HG02870 (cell line): Measurements from ENCODE around the gene LHFPL3.
"Not testable (repeated sequence)": the region's sequence is repeated elsewhere in the genome, so short reads cannot be mapped to it uniquely, and the experiment has no call there.

Source experiments
- ATAC-seq: cut with Tn5 transposase; IDR thresholded peaks from one replicate; pipeline ENCODE4 v1.9.1; 2021; ENCODE audit warnings: mild to moderate bottlenecking, moderate library complexity; ENCODE audit not compliant: unreplicated experiment

LHFPL3 gene

DNA sequence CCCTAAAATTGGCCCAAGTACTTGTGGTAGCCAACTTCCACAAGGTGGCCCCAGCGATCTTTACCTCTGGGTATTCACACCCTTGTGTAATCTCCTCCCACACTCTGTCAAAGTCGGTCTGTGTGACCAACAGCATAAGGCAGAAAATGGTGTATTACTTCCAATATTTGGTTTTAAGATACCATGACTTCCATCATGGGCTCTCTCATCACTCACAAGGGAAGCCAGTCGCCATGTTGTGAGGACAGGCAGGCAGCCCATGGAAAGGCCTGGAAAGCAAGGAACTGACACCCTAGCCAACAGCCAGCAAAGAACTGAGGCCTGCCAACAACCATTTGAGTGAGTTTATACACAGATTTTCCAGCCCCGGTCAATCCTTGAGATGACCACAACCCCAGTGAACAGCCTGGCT, 594.6 kb downstream of the LHFPL3 start:
- ATAC-seq, result peak; percentile 94

DNA sequence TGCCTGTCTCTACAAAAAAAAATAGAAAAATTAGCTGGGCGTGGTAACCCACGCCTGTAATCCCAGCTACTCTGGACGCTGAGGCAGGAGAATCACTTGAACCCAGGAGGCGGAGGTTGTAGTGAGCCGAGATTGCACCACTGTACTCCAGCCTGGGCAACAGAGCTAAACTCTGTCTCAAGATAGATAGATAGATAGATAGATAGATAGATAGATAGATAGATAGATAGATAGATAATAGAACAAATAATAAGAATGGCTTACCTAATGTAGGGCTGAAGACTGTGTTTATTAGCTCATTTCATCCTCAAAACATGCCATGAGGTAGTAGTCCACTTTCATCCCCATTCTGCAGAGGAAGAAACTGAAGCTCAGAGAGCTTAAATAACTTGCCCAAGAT, 597.8 kb downstream of the LHFPL3 start:
- not testable (repeated sequence) for ATAC-seq

DNA sequence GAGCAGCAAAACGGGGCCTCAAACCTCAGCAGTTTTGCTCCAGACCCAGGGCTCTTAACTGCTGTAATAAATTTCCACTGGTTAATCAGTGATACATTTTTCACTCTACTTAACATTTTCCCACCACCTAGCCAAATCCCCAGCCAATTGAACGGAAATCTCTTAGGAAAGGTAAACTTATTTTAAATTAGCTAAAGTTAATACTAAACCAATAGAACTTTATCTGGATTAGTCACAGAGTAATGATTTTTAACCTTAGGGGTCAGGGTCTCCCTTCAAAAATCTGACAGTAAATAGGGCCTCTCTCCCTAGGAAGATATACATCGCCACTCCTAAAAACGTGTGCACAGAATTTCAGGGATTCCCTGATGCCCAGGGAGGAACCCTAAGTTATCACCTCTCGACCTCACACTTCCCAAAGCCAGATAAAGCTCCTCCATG, 598.2 kb downstream of the LHFPL3 start:
- no peak for ATAC-seq

DNA sequence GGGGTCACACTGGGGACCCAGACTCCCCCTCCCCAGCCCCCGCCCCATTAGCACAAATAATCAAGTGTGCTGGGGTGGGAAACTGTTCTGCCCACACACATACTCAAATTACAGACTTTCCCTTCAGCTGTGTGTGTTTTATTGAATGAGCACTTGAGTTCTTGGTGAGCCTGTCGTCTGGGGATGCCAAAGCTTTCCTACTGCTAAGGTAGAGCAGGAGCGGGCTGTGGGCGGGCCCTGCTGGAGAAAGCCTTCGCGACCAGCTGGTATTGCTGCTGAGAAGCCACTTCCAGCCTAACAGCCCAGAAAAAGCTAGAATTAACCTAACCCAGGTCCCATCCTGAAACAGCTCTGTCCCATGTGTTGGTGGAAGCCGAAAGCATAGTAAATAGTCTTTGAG, 598.7 kb downstream of the LHFPL3 start:
- no peak for ATAC-seq

DNA sequence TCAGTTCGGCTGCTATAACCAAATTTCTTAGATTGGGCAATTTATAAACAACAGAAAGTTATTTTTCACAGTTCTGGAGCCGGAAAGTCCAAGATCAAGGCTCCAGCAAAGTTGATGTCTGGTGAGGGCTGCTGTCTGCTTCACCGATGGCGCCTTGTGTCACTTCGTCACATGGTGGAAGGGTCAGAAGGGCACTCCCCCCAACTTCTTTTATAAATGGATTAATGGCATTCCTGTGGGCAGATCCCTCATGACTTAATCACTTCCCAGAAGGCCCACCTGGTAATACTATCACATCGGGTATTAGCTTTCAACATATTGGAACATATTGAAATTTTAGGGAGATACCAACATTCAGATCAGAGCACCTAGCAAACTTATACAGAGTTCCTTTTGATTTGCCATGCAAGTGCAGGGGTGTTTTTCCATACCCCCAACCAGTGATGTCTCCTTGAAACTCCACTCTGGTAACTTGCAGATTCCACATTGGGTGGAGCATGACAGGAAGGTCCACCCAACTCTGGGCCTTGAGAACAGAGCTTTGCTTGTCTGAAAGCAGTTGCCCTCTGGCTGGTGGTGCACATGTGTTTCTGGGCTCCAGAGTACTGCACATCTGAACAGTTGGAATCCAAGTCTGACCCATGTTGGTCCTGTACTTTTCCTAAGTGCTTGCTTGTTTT, 600.5 kb downstream of the LHFPL3 start:
- no peak for ATAC-seq

DNA sequence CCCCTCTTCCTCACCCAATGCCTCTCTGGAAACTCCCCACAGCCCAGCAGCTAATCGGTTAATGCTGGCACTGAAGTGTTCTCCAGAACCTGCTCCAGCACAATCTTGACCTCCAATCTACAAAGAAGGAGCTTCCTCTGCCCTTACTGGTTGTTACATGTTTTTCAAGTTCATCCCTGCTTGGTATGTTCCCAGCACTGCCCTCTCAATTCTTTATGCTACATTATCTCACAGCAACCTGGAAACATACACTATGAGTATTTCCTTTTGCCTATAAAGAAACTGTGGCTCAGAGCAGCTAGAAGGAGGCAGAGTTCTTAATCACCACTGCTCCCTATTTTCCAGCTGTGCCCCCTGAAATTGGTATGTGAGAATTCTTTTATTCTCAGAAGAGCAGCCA, 601.5 kb downstream of the LHFPL3 start:
- no peak for ATAC-seq

DNA sequence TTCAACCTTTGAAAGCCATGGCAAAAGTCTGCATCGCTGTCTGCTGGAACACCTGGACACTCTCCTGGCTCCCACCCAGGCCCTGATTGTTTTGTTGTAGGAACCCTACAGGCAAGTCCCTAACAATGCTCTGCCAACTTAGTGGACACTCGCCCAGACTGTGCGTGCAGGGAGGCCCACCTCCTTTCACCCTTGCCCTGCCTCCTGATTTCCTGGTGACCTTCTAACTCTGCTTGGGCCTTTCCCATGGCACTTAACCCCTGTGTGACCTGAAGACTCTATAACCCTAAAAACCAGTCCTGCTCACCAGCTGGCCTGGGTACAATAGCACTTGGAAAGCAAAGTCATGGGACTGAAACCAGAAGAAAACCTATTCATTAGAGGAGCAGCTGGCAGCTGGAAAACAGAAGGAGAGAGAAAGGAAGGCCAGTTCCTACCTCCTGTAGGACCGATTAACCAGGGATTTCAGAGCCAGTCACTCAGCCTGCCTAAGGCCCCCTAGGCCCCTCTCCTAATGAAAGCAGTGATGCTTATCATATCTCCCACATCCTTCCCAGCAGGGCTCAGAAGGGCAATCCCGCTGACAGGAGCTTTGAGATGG, 602.9 kb downstream of the LHFPL3 start:
- ATAC-seq, result no peak

DNA sequence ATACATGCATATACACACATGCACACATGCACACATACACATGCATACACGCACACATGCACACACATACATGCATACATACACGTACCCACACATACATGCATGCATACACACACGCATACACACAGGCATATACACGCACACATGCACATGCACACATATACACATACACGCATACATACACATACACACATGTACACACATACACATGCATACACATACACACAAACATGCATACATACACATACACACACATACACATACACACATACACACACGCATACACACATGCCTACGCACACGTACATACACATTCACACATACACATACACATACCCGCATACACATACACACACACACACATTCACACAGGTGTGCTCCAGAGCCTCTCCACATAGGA, 604.6 kb downstream of the LHFPL3 start:
- no peak for ATAC-seq

DNA sequence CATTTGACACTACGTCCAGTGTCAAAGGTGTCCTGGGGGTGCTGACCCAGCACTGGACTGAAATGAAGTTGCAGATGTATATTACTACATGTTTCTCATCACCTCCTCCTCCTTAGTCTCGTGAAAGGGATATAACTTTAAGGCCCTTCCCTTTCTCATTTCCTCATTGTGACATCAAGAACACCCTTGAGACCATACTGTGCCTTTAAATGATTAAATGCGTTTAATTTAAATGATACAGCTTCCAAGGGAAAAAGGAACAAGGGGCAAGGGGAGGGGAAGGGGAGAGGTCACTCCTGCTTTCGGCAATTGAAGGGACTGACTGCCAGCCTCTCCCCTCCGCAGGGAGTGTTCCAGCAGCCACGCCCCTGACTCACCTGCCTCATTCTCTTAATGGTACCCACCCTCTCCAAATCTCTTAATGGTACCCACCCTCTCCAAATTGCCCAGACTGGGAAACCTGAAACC, 605.2 kb downstream of the LHFPL3 start:
- ATAC-seq, result no peak

DNA sequence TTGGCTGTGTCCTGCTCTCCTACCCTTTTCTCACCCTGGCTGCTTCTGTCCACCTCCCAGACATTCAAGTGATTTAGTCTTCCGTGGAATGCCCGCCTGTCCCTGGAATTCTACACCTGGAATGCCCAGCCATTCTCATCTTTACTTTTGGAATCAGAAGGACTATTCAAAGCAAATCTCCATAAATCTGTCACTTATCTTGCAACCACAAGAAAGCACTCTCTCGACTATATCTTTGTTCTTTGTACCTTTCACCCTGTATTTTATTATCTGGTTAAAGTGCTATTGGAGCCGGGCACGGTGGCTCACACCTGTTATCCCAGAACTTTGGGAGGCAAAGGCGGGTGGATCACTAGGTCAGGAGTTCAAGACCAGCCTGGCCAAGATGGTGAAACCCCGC, 606.3 kb downstream of the LHFPL3 start:
- no peak for ATAC-seq

DNA sequence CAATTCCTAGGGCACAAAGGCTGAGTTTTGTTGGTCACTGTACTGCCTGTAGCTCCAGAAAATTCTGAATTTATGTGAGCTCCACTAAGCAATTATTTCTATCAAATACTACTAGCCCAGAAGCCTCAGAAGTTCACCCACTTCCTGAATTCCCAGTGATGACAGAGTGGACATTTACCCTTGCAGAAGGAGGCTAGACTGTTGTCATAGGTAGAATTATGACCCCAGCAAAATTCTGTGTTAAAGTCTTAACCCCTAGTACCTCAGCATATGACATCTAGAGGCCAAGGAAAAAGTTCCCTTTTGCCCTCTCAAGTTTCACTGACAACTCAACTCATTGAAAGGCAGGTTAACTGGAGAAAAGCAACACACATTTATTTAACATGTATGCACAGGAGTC, 606.9 kb downstream of the LHFPL3 start:
- ATAC-seq, result no peak

DNA sequence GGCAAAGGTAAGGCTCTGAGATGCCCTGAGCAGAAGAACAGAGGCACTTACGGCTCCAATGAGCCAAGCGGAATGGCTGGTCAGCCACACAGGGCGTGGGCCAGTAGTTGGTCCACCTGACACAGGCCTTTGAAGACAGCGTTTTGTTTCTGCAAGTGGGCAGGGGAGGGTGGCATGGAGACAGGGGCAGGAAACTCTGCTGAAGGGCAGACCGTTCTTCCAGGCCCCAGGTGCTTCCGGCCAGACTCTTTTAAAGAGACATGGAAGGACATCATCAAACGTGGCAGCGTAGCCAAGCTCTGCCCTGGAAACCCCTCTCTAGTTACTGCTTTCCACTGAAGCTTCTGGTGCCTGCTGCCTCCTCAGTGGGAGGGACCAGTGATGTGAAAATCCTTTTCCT, 608.1 kb downstream of the LHFPL3 start:
- ATAC-seq, result no peak

DNA sequence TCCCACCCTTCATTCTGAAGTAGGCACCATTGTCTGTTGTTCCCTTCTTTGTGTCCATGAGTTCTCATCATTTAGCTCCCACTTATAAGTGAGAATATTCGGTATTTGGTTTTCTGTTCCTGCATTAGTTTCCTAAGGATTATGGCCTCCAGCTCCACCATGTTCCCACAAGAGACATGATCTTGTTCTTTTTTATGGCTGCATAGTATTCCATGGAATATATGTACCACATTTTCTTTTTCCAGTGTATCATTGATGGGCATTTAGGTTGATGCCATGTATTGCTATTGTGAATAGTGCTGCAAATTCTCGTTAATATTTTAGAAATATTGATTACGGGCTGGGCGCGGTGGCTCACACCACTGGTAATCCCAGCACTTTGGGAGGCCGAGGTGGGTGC, 609.1 kb downstream of the LHFPL3 start:
- not testable (repeated sequence) for ATAC-seq

DNA sequence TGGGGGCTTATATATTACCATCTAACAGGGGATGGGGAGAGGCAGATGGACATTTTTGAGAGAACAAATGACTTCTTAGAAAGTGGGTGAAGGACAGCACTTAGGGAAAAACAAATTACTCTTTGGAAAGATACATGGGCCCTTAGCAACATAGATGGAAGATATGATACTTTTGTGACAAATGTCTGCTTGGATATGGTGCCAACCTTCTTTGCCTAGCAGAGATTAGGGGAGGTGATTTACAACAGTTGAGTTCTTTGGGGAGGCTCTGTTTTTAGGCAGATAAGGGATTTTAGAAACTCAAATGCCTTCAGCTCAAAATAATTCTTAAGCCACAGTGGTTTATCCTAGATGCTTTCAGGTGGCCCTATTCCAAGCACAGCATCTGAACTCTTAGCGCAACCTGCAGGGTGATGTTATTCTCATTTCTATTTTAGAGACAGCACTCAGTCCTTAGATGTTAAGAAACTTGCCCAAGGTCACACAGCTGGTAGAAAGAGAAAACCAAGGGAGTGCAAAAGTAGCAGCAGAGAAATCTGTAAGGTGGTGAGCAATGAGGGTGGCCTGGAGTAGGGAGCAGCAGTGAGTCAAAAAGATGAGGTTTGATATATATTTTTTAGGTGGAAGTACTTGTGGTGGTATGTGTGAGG, 610.5 kb downstream of the LHFPL3 start:
- ATAC-seq, result no peak

DNA sequence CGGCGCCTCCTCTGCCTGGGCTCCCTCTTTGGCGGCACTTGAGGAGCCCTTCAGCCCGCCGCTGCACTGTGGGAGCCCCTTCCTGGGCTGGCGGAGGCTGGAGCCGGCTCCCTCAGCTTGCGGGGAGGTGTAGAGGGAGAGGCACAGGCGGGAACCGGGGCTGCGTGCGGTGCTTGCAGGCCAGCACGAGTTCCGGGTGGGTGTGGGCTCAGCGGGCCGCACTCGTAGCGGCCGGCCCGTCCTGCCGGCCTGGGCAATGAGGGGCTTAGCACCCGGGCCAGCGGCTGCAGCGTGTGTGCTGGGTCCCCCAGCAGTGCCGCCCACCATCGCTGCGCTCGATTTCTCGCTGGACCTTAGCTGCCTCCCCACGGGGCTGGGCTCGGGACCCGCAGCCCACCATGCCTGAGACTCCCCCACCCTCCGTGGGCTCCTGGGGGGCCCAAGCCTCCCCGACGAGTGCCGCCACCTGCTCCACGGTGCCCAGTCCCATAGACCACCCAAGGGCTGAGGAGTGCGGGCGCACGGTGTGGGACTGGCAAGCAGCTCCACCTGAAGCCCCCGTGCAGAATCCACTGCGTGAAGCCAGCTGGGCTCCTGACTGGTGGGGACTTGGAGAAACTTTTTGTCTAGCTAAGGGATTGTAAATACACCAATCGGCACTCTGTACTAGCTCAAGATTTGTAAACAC, 611.8 kb downstream of the LHFPL3 start:
- ATAC-seq, result no peak

DNA sequence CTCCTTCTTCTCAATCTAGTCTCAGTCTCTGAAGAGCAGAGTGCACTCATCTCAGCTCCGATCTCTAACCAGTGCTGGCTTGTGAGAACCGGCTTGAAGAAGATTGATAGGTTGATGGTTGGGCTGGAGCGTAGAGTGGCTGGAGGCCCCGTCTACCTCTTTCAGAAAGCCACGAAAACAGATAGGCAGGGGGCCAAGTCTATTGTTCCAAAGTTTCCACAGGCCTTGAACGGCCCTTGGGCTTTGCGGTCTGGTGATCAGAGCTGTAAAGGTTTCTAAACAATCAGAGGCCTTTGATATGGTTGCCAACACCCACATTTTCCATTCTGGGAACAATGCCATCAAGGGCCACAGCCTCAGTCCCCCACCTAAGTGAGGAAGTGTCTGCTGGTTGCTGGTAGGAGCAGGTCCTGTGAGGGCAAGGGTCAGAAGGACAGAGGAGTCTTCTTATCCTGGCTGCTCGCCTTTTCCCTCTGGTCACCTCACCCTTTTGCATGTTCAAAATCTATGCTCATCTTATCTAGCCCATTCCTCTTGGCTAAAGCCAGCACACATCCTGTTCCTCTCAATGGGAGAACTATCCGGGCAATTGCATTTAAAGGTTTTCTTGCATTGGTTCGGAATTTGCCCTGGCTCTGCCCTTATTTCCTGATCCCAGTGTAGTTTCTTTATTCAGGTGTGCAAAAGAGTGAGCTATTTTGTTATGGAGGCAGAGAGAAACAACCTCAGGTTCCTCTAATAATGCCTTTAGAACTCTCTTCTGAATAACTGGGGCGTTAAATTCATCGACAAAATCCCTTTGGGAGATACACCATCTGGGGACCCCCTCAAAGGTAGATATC, 615.3 kb downstream of the LHFPL3 start:
- ATAC-seq, result peak; percentile 46

DNA sequence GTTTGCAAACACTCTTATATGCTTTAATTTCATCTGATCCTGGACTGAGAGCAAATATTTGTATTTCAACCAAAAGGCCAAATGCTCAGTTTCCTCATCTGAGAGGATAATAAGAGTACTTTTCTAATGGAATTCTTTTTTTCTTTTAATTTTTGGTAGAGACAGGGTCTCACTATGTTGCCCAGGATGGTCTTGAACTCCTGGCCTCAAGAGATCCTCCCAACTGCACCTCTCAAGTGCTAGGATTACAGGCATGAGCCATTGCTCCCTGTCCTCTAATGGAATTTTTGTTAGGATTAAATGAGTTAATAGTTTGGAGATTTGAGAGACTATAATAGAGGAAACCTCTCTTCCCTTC, 617.2 kb downstream of the LHFPL3 start:
- no peak for ATAC-seq

DNA sequence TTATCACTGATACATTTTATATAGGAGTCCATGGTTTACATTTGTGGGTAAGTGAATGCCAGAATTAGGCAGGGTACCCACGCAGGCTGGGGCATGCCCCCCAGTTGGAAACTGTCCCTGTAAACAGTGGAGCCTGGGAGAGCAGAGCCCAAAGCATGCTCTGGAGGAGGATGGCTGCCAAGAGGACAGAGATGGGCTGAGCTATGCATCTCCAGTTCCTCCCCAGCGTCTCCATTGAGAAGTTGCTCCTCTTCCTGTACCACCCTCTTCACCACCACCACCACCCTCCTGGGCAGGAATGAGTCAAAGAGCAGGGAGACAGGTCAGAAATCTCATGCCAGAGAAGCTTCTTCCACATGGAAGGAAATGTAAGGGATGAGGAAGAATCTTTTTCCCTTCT, 617.9 kb downstream of the LHFPL3 start:
- no peak for ATAC-seq

DNA sequence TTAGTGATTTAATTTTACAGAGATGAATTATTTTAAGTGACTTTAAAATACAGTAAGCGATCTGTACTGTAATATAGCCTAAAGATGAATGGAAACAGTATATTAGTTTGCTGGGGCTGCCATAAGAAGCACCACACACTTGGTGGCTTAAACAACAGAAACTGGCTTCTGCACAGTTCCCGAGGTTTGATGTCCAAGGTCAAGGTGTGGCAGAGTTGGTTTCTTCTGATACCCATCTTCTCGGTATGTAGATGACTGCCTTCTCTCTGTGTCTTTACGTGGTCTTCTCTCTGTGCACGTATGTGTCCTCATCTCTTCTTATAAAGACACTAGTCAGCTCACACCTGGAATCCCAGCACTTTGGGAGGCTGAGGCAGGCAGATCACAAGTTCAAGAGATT, 621.6 kb downstream of the LHFPL3 start:
- ATAC-seq, result no peak

DNA sequence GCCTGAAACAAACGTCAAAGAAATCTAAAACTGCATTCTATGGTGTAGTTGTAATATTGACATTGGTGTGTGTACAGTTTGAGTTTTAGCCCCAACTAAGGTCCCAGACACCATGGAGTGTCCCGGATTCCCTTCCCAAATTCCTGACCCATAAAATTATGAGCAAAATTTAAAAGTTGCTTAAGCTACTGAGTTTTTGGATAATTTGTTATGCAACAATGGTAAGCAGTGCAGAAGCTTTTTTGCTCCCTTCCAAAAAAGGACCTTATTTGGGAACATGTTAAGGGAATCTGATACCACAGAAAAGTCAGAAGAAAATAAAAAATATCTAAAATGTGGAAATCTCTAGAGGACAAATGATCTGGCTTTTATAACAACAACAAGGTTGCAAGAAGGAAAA, 622.4 kb downstream of the LHFPL3 start:
- no peak for ATAC-seq

DNA sequence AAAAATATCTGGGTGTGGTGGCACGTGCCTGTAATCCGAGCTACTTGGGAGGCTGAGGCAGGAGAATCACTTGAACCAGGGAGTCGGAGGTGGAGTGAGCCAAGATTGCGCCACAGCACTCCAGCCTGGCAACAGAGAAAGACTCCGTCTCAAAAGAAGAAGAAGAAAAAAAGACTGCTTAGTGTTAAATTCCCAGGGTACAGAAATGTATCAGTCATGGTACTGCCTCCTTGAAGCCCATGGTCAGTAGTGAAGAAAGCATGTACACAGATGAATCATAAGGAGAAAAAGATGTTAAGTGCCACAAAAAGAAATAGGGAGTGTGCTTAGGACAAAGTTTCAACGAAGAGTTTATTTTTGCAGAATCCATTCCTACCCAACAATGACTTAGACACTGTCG, 623.1 kb downstream of the LHFPL3 start:
- no peak for ATAC-seq
